ENCODE results near the gene SORCS3.

The SORCS3 gene

DNA sequence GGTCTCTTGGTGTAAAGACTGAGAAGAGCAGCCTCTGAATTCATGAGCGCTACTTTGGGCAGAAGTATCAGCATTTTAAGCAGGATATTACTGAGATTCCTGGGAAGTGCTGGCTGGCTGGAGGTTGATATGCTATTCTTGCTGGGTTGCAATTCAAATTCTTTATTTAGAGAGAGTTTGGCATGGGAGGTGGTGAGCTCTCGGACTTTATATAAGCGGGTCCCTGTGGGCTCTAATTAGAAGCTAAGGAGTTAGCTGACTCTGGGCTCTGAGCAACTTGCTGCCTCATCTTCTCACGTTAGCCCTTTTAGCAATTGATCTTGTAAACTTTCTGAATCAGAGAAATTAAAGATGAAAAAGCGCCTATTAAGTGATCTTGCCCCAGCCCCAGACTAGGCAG lies 430.9 kb downstream of the SORCS3 start:
- TF ChIP-seq, protein P1, sequence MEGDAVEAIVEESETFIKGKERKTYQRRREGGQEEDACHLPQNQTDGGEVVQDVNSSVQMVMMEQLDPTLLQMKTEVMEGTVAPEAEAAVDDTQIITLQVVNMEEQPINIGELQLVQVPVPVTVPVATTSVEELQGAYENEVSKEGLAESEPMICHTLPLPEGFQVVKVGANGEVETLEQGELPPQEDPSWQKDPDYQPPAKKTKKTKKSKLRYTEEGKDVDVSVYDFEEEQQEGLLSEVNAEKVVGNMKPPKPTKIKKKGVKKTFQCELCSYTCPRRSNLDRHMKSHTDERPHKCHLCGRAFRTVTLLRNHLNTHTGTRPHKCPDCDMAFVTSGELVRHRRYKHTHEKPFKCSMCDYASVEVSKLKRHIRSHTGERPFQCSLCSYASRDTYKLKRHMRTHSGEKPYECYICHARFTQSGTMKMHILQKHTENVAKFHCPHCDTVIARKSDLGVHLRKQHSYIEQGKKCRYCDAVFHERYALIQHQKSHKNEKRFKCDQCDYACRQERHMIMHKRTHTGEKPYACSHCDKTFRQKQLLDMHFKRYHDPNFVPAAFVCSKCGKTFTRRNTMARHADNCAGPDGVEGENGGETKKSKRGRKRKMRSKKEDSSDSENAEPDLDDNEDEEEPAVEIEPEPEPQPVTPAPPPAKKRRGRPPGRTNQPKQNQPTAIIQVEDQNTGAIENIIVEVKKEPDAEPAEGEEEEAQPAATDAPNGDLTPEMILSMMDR (IDR thresholded peaks at IDR 0.05; ENCODE audit: extremely low read depth, missing control alignments), result no peak
- DNase-seq (ENCODE audit: low spot score), result no peak

DNA sequence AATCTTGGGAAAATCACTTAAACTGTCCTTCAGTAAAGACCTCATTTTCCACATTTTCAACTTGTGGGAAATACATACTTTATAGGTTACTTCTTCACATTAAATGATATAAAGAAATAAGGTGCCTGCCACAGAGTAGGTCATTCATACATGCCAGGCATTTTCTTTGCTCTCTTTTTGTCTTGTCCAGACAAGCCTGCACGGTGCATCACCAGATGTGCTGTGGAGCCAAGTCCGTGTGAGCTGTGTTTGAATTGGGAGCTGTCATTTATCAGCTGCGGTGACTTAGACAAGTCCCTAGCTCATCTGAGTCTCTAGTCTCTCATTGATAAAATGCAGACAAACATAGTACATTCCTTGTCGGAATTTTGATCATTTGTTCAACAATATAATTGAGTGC lies 432.9 kb downstream of the SORCS3 start:
- no peak for DNase-seq (ENCODE audit: low spot score)
- TF ChIP-seq, protein P1 (IDR thresholded peaks at IDR 0.05; ENCODE audit: extremely low read depth, missing control alignments), result no peak

DNA sequence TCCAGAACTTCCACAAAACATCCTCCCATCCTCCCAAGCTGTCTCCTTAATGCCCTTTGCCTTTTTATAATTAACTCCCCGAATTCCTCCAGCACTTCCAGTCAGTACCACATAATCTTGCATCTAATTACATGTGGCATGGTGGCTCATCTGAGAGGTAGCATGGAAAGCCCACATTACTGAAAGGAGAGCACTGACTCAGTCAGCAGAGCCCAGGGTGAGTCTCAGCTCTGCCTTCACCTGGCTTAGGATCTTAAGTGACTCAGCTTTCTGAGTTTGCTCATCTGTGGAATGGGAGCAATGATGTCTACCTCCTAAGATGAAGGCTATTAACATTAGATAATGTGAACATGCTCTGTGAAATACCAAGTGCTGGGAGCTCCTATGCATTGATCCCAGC lies 433.9 kb downstream of the SORCS3 start:
- TF ChIP-seq, protein P1 (IDR thresholded peaks at IDR 0.05; ENCODE audit: extremely low read depth, missing control alignments), result no peak
- DNase-seq (ENCODE audit: low spot score), result no peak

DNA sequence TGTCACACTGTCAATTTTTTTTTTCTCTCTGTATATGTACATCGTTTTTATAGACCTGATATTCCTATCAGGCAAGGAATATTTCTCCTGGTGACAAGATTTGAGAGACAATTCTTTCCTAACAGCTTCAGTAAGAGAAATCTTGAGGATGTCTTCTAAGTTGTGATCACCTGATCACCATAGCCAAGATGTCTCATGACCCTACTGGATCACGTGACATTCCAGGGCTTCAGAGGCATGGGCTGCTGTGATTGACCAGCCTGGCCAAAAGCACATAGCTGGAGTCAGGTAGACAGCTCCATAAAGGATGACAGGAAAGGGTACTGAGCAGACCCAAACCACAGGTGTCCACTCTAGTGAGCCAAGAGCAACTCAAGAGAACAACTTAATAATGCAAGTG lies 444.9 kb downstream of the SORCS3 start:
- DNase-seq (ENCODE audit: low spot score), result no peak
- TF ChIP-seq, protein P1 (IDR thresholded peaks at IDR 0.05; ENCODE audit: extremely low read depth, missing control alignments), result no peak

GRCh38 chr10:105094048-105094447 lies 453.0 kb downstream of the SORCS3 start:
- TF ChIP-seq, protein P1 (IDR thresholded peaks at IDR 0.05; ENCODE audit: extremely low read depth, missing control alignments), result no peak
- no peak for DNase-seq (ENCODE audit: low spot score)

DNA sequence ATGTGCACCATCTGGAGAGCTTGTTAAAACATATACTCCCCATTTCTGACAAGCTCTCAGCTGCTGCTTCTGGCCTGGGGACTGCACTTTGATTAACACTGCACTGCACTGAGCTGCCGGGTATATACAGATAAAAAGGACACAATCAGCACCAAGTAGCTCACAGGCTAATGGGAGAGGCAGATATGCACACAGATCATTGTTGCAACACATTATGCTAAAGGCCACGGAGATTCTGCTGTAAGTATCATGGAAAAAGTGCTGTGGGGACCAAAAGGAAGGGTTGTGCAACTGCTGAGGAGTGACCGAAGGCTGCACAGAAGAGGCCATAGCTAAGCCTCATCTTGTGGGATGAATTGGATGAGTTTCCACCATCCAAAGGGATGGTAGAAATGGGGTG lies 455.2 kb downstream of the SORCS3 start:
- TF ChIP-seq, protein P1 (IDR thresholded peaks at IDR 0.05; ENCODE audit: extremely low read depth, missing control alignments), result no peak
- DNase-seq (ENCODE audit: low spot score), result no peak

- no peak for DNase-seq (ENCODE audit: low spot score)
- TF ChIP-seq, protein P1 (IDR thresholded peaks at IDR 0.05; ENCODE audit: extremely low read depth, missing control alignments), result no peak
Measured at GRCh38 chr10:105102977-105103376, 461.9 kb downstream of the SORCS3 start.
